ENCODE results near the gene NT5DC3. TPM values are rescaled to one million over a fixed set of nuclear protein-coding genes. Genes with fewer than 3 reads are reported as not detected.

The NT5DC3 gene
- total RNA-seq, 1 experiment from 2014 or later, result 9.5 TPM

DNA sequence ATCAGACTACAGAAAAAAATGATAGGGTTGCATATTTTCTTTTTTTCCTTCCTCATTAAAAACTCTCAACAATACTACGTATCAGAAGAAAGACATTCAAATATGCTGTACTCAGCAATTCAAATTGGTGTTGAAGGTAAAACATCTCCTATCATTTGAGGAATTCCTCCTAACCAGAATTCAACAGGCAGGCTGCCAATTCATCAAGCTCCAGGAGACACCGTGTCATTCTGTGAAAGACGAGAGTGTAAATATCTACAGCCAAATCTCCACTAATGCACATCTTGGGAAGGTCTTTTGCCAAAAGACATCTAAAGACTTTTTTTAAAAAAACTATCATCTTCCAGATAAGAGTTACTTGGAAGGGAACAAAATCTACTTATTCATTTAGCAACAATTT, 26.6 kb downstream of the NT5DC3 start:
- CTCF ChIA-PET, result no interaction called here
- no TSS peak for BruUV-seq (replicated peaks)
- POLR2A ChIA-PET, result no interaction called here

DNA sequence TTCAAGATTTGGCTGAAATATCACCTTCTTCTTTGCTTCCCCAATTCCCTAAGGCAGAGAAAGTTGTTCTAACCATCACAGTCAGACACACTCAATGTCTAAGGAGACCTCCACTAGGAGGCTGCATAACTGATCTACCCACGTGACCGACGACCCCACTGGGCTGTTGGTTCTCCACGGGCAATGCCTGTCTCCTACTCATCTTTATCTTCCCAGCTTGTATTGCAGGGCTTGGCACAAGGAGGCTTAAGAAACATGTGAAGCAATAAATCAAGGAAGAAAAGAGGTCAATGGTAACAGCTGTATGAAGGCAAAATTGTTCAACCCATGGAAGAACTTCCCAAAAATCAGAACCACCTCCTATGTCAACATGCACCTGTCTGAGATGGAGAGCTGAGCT, 27.1 kb downstream of the NT5DC3 start:
- Mint-ChIP-seq H3K27me3 (ENCODE audit: insufficient read depth, unreplicated experiment) (no peaks in the 10 kb centered on the region), H3K4me3 (ENCODE audit: unreplicated experiment) (no peak overlapping the region), H3K4me1 (ENCODE audit: low read depth, unreplicated experiment) (no peaks in the 10 kb centered on the region), H3K36me3 (ENCODE audit: insufficient read depth, unreplicated experiment) (peaks cover 8% of the 10 kb centered on the region), H3K9me3 (ENCODE audit: unreplicated experiment) (no peaks in the 10 kb centered on the region), H3K27ac (ENCODE audit: unreplicated experiment) (no peak overlapping the region)
- H3K4me1 ChIP-seq, result no peaks in the 10 kb centered on the region
- H3K27me3 ChIP-seq (replicated peaks; ENCODE audit: control insufficient read depth, insufficient read depth, low read length), result no peaks in the 10 kb centered on the region
- no peaks in the 10 kb centered on the region; the same call in 1 of the 2 replicates for H3K36me3 ChIP-seq (ENCODE audit: control insufficient read depth, insufficient read depth, low read length)
- POLR2A ChIA-PET, result no interaction called here
- H3K4me3 ChIP-seq (ENCODE audit: low read depth, low read length), result no peak overlapping the region
- BruUV-seq (replicated peaks), result no TSS peak
- no peak for DNase-seq
- intact Hi-C loops (cut with micrococcal nuclease; ENCODE audit: unreplicated experiment), result no loop called here
- no peaks in the 10 kb centered on the region for H3K9me3 ChIP-seq
- CTCF ChIA-PET, result no interaction called here
- TF ChIP-seq, protein P1, sequence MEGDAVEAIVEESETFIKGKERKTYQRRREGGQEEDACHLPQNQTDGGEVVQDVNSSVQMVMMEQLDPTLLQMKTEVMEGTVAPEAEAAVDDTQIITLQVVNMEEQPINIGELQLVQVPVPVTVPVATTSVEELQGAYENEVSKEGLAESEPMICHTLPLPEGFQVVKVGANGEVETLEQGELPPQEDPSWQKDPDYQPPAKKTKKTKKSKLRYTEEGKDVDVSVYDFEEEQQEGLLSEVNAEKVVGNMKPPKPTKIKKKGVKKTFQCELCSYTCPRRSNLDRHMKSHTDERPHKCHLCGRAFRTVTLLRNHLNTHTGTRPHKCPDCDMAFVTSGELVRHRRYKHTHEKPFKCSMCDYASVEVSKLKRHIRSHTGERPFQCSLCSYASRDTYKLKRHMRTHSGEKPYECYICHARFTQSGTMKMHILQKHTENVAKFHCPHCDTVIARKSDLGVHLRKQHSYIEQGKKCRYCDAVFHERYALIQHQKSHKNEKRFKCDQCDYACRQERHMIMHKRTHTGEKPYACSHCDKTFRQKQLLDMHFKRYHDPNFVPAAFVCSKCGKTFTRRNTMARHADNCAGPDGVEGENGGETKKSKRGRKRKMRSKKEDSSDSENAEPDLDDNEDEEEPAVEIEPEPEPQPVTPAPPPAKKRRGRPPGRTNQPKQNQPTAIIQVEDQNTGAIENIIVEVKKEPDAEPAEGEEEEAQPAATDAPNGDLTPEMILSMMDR (IDR thresholded peaks at IDR 0.05; ENCODE audit: insufficient read depth in 1 of 2, low read depth in 1 of 2, low read length in 1 of 2, severe bottlenecking in 1 of 2, unreplicated experiment in 1 of 2), result no peak

More for the DNA sequence above, 26.6 kb downstream of the NT5DC3 start:
- no peaks in the 10 kb centered on the region for H3K9me3 ChIP-seq
- H3K27me3 ChIP-seq (replicated peaks; ENCODE audit: control insufficient read depth, insufficient read depth, low read length), result no peaks in the 10 kb centered on the region
- H3K4me3 ChIP-seq (ENCODE audit: low read depth, low read length), result no peak overlapping the region
- no peaks in the 10 kb centered on the region for H3K4me1 ChIP-seq
- no peaks in the 10 kb centered on the region for H3K4me1 Mint-ChIP-seq (ENCODE audit: low read depth, unreplicated experiment)
- intact Hi-C loops (cut with micrococcal nuclease; ENCODE audit: unreplicated experiment), result no loop called here
- H3K9me3 Mint-ChIP-seq (ENCODE audit: unreplicated experiment), result no peaks in the 10 kb centered on the region
- TF ChIP-seq, protein P1 (IDR thresholded peaks at IDR 0.05; ENCODE audit: insufficient read depth in 1 of 2, low read depth in 1 of 2, low read length in 1 of 2, severe bottlenecking in 1 of 2, unreplicated experiment in 1 of 2), result no peak
- H3K27ac Mint-ChIP-seq (ENCODE audit: unreplicated experiment), result no peak overlapping the region
- no peak overlapping the region for H3K4me3 Mint-ChIP-seq (ENCODE audit: unreplicated experiment)
- DNase-seq, result no peak
- H3K36me3 Mint-ChIP-seq (ENCODE audit: insufficient read depth, unreplicated experiment), result peaks cover 8% of the 10 kb centered on the region
- no peaks in the 10 kb centered on the region for H3K27me3 Mint-ChIP-seq (ENCODE audit: insufficient read depth, unreplicated experiment)
- H3K36me3 ChIP-seq (ENCODE audit: control insufficient read depth, insufficient read depth, low read length), result no peaks in the 10 kb centered on the region; the same call in 1 of the 2 replicates

DNA sequence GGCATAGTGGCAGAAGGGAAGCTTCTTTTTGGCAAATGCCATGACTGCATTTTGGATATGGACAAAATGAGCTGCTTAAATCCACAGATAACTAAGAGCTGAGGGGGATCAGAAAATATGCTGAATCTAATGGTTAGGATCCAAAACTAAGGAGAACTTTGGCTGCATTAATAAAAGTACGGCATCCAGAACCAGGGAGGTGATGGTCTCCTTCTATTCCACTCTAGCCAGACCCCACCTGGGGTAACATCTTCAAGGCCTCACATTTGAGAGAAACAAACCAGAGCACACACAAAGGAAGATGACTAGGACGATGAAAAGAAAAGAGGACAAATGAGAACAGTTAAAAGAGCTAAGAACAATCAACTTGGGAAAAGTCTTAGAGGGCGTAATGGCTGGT, 27.6 kb downstream of the NT5DC3 start:
- ChIA-PET CTCF (no interaction called here), POLR2A (no interaction called here)
- H3K36me3 Mint-ChIP-seq (ENCODE audit: insufficient read depth, unreplicated experiment), result peaks cover 8% of the 10 kb centered on the region
- H3K27ac Mint-ChIP-seq (ENCODE audit: unreplicated experiment), result no peak overlapping the region
- no peak overlapping the region for H3K4me3 Mint-ChIP-seq (ENCODE audit: unreplicated experiment)
- Histone ChIP-seq H3K27me3 (replicated peaks; ENCODE audit: control insufficient read depth, insufficient read depth, low read length) (no peaks in the 10 kb centered on the region), H3K4me3 (ENCODE audit: low read depth, low read length) (no peak overlapping the region), H3K4me1 (no peaks in the 10 kb centered on the region), H3K9me3 (no peaks in the 10 kb centered on the region), H3K36me3 (ENCODE audit: control insufficient read depth, insufficient read depth, low read length) (no peaks in the 10 kb centered on the region; the same call in 1 of the 2 replicates)
- no peaks in the 10 kb centered on the region for H3K27me3 Mint-ChIP-seq (ENCODE audit: insufficient read depth, unreplicated experiment)
- no peak for DNase-seq
- H3K9me3 Mint-ChIP-seq (ENCODE audit: unreplicated experiment), result no peaks in the 10 kb centered on the region
- no TSS peak for BruUV-seq (replicated peaks)
- intact Hi-C loops (cut with micrococcal nuclease; ENCODE audit: unreplicated experiment), result no loop called here
- H3K4me1 Mint-ChIP-seq (ENCODE audit: low read depth, unreplicated experiment), result no peaks in the 10 kb centered on the region
- TF ChIP-seq, protein P1 (IDR thresholded peaks at IDR 0.05; ENCODE audit: insufficient read depth in 1 of 2, low read depth in 1 of 2, low read length in 1 of 2, severe bottlenecking in 1 of 2, unreplicated experiment in 1 of 2), result no peak
